ENCODE measurements around the gene KRTAP24-1. TPM values are rescaled to one million over a fixed set of nuclear protein-coding genes. Genes with fewer than 3 reads are reported as not detected.
A peak's percentile ranks its signal among the peaks of the same experiment; 100 is the strongest.

KRTAP24-1 gene
- polyA plus RNA-seq (2013, experiment 1 of 2): not detected
- not detected for polyA plus RNA-seq (2013, experiment 2 of 2)

- no peak within 1 kb of the TSS for H2BK12ac ChIP-seq (ENCODE audit: low read length)
Observed at GRCh38 chr21:30282850-30283249, at the start of gene KRTAP24-1. TSS of gene KRTAP24-1 (minus strand) at chr21:30282950. CDS start at chr21:30282932, 18 bp downstream.

GRCh38 chr21:30329203-30329875, 46.6 kb upstream of the KRTAP24-1 start:
- Histone ChIP-seq H3K4me3 (ENCODE audit: low read length in 2 of 2) (no peak overlapping the region), H3K4ac (ENCODE audit: low read length) (no peak overlapping the region), H3K23ac (ENCODE audit: low read depth, low read length, poor library complexity) (no peak overlapping the region), H3K9ac (ENCODE audit: low read depth, low read length, poor library complexity) (no peak overlapping the region), H2AFZ (ENCODE audit: low read length) (no peak overlapping the region), H3K79me1 (ENCODE audit: low read depth, low read length) (no peaks in the 10 kb centered on the region), H3K4me1 (ENCODE audit: control insufficient read depth in 2 of 2, insufficient read depth in 1 of 2, low read depth in 1 of 2, low read length in 2 of 2) (no peaks in the 10 kb centered on the region), H2BK15ac (ENCODE audit: low read length) (no peak overlapping the region), H4K8ac (ENCODE audit: low read depth, low read length) (no peak overlapping the region), H2BK12ac (ENCODE audit: low read length) (no peak overlapping the region), H3K18ac (ENCODE audit: low read length) (no peak overlapping the region), H3K27ac (replicated peaks; ENCODE audit: low read length) (no peak overlapping the region), H2BK5ac (ENCODE audit: low read length) (no peak overlapping the region), H3K27me3 (ENCODE audit: control insufficient read depth in 3 of 3, insufficient read depth in 3 of 3, low read depth in 1 of 3, low read length in 3 of 3) (no peaks in the 10 kb centered on the region), H4K91ac (ENCODE audit: low read depth, low read length, poor library complexity) (no peak overlapping the region), H3K4me2 (ENCODE audit: insufficient read depth, low read length, poor library complexity, severe bottlenecking) (no peak overlapping the region), H3K9me3 (replicated peaks in 1 of 2; ENCODE audit: control insufficient read depth in 2 of 2, insufficient read depth in 1 of 2, low read depth in 1 of 2, low read length in 2 of 2) (peaks cover 0 to 2% of the 10 kb centered on the region in 2 donors), H2BK120ac (ENCODE audit: low read depth, low read length) (no peak overlapping the region), H2AK5ac (ENCODE audit: low read depth, low read length) (no peak overlapping the region), H3K36me3 (replicated peaks in 1 of 2; ENCODE audit: control insufficient read depth in 2 of 2, insufficient read depth in 2 of 2, low read length in 2 of 2) (no peaks in the 10 kb centered on the region), H3K14ac (ENCODE audit: low read length) (no peak overlapping the region)
- WGBS, 2 donors (ENCODE audit: extremely low coverage in 2 of 2, insufficient read length in 2 of 2, insufficient replicate concordance in 1 of 2): no CpG with 5 or more reads among the region's 4 CpGs
- no peak for DNase-seq (ENCODE audit: low spot score)

More at GRCh38 chr21:30282850-30283249, at the start of gene KRTAP24-1:
- no peak within 1 kb of the TSS for H3K14ac ChIP-seq (ENCODE audit: low read length)
- H2BK120ac ChIP-seq (ENCODE audit: low read depth, low read length): no peak within 1 kb of the TSS
- H4K8ac ChIP-seq (ENCODE audit: low read depth, low read length): no peak within 1 kb of the TSS
- no peaks in the 10 kb centered on the region for H3K4me1 ChIP-seq (ENCODE audit: control insufficient read depth in 2 of 2, insufficient read depth in 1 of 2, low read depth in 1 of 2, low read length in 2 of 2)
- WGBS, 2 donors (ENCODE audit: extremely low coverage in 2 of 2, insufficient read length in 2 of 2, insufficient replicate concordance in 1 of 2): no CpG with 5 or more reads among the region's 3 CpGs
- no peak for DNase-seq (ENCODE audit: low spot score)
- no peaks in the 10 kb centered on the region for H3K36me3 ChIP-seq (replicated peaks in 1 of 2; ENCODE audit: control insufficient read depth in 2 of 2, insufficient read depth in 2 of 2, low read length in 2 of 2)
- H2AK5ac ChIP-seq (ENCODE audit: low read depth, low read length): no peak within 1 kb of the TSS
- no peak within 1 kb of the TSS for H2BK15ac ChIP-seq (ENCODE audit: low read length)
- H3K4ac ChIP-seq (ENCODE audit: low read length): no peak within 1 kb of the TSS
- H3K18ac ChIP-seq (ENCODE audit: low read length): peak within 1 kb of the TSS; percentile 44
- H2BK5ac ChIP-seq (ENCODE audit: low read length): no peak within 1 kb of the TSS
- H2AFZ ChIP-seq (ENCODE audit: low read length): no peak within 1 kb of the TSS
- H4K91ac ChIP-seq (ENCODE audit: low read depth, low read length, poor library complexity): no peak within 1 kb of the TSS
- no peak within 1 kb of the TSS for H3K4me2 ChIP-seq (ENCODE audit: insufficient read depth, low read length, poor library complexity, severe bottlenecking)
- H3K27ac ChIP-seq (replicated peaks; ENCODE audit: low read length): no peak within 1 kb of the TSS
- no peaks in the 10 kb centered on the region for H3K9me3 ChIP-seq (replicated peaks in 1 of 2; ENCODE audit: control insufficient read depth in 2 of 2, insufficient read depth in 1 of 2, low read depth in 1 of 2, low read length in 2 of 2)
- no peak within 1 kb of the TSS for H3K9ac ChIP-seq (ENCODE audit: low read depth, low read length, poor library complexity)
- H3K27me3 ChIP-seq (ENCODE audit: control insufficient read depth in 3 of 3, insufficient read depth in 3 of 3, low read depth in 1 of 3, low read length in 3 of 3): no peaks in the 10 kb centered on the region
- H3K23ac ChIP-seq (ENCODE audit: low read depth, low read length, poor library complexity): no peak within 1 kb of the TSS
- no peaks in the 10 kb centered on the region for H3K79me1 ChIP-seq (ENCODE audit: low read depth, low read length)
- no peak within 1 kb of the TSS for H3K4me3 ChIP-seq (ENCODE audit: low read length in 2 of 2)

- H3K4me1 ChIP-seq (ENCODE audit: control insufficient read depth in 2 of 2, insufficient read depth in 1 of 2, low read depth in 1 of 2, low read length in 2 of 2): no peaks in the 10 kb centered on the region
- no peak overlapping the region for H3K4me3 ChIP-seq (ENCODE audit: low read length in 2 of 2)
- H3K9me3 ChIP-seq (replicated peaks in 1 of 2; ENCODE audit: control insufficient read depth in 2 of 2, insufficient read depth in 1 of 2, low read depth in 1 of 2, low read length in 2 of 2): peaks cover 0 to 2% of the 10 kb centered on the region in 2 donors
- H3K36me3 ChIP-seq (replicated peaks in 1 of 2; ENCODE audit: control insufficient read depth in 2 of 2, insufficient read depth in 2 of 2, low read length in 2 of 2): no peaks in the 10 kb centered on the region
- no peak overlapping the region for H2AFZ ChIP-seq (ENCODE audit: low read length)
- H3K14ac ChIP-seq (ENCODE audit: low read length): no peak overlapping the region
- H2BK12ac ChIP-seq (ENCODE audit: low read length): no peak overlapping the region
- no peak for DNase-seq (ENCODE audit: low spot score)
- H2BK15ac ChIP-seq (ENCODE audit: low read length): no peak overlapping the region
- no peak overlapping the region for H4K8ac ChIP-seq (ENCODE audit: low read depth, low read length)
- no peak overlapping the region for H3K27ac ChIP-seq (replicated peaks; ENCODE audit: low read length)
- no peaks in the 10 kb centered on the region for H3K79me1 ChIP-seq (ENCODE audit: low read depth, low read length)
- no peak overlapping the region for H2BK5ac ChIP-seq (ENCODE audit: low read length)
- H4K91ac ChIP-seq (ENCODE audit: low read depth, low read length, poor library complexity): no peak overlapping the region
- H3K4me2 ChIP-seq (ENCODE audit: insufficient read depth, low read length, poor library complexity, severe bottlenecking): no peak overlapping the region
- H3K27me3 ChIP-seq (ENCODE audit: control insufficient read depth in 3 of 3, insufficient read depth in 3 of 3, low read depth in 1 of 3, low read length in 3 of 3): no peaks in the 10 kb centered on the region
- no peak overlapping the region for H3K9ac ChIP-seq (ENCODE audit: low read depth, low read length, poor library complexity)
- no peak overlapping the region for H3K23ac ChIP-seq (ENCODE audit: low read depth, low read length, poor library complexity)
- H2BK120ac ChIP-seq (ENCODE audit: low read depth, low read length): no peak overlapping the region
- no peak overlapping the region for H3K4ac ChIP-seq (ENCODE audit: low read length)
- no peak overlapping the region for H2AK5ac ChIP-seq (ENCODE audit: low read depth, low read length)
- no peak overlapping the region for H3K18ac ChIP-seq (ENCODE audit: low read length)
Observed at GRCh38 chr21:30326390-30326789, 43.6 kb upstream of the KRTAP24-1 start.

GRCh38 chr21:30320215-30320614, 37.5 kb upstream of the KRTAP24-1 start, which contains the start of gene KRTAP26-1:
TSS of gene KRTAP26-1 (minus strand) at chr21:30320315. CDS start at chr21:30320035, 280 bp downstream.
- Histone ChIP-seq H2BK120ac (ENCODE audit: low read depth, low read length) (no peak within 1 kb of the TSS), H3K18ac (ENCODE audit: low read length) (peak within 1 kb of the TSS; percentile 15)

More at GRCh38 chr21:30320215-30320614, 37.5 kb upstream of the KRTAP24-1 start, which contains the start of gene KRTAP26-1:
- Histone ChIP-seq H3K9ac (ENCODE audit: low read depth, low read length, poor library complexity) (no peak within 1 kb of the TSS), H3K79me1 (ENCODE audit: low read depth, low read length) (no peaks in the 10 kb centered on the region), H3K14ac (ENCODE audit: low read length) (no peak within 1 kb of the TSS), H2AFZ (ENCODE audit: low read length) (no peak within 1 kb of the TSS), H4K91ac (ENCODE audit: low read depth, low read length, poor library complexity) (no peak within 1 kb of the TSS), H4K8ac (ENCODE audit: low read depth, low read length) (no peak within 1 kb of the TSS), H3K4me3 (ENCODE audit: low read length in 2 of 2) (no peak within 1 kb of the TSS), H2BK12ac (ENCODE audit: low read length) (no peak within 1 kb of the TSS), H3K4ac (ENCODE audit: low read length) (no peak within 1 kb of the TSS), H3K23ac (ENCODE audit: low read depth, low read length, poor library complexity) (no peak within 1 kb of the TSS), H2BK15ac (ENCODE audit: low read length) (no peak within 1 kb of the TSS), H3K27ac (replicated peaks; ENCODE audit: low read length) (no peak within 1 kb of the TSS), H3K27me3 (ENCODE audit: control insufficient read depth in 3 of 3, insufficient read depth in 3 of 3, low read depth in 1 of 3, low read length in 3 of 3) (no peaks in the 10 kb centered on the region), H3K36me3 (replicated peaks in 1 of 2; ENCODE audit: control insufficient read depth in 2 of 2, insufficient read depth in 2 of 2, low read length in 2 of 2) (no peaks in the 10 kb centered on the region), H2AK5ac (ENCODE audit: low read depth, low read length) (no peak within 1 kb of the TSS), H3K4me1 (ENCODE audit: control insufficient read depth in 2 of 2, insufficient read depth in 1 of 2, low read depth in 1 of 2, low read length in 2 of 2) (no peaks in the 10 kb centered on the region), H2BK5ac (ENCODE audit: low read length) (no peak within 1 kb of the TSS), H3K9me3 (replicated peaks in 1 of 2; ENCODE audit: control insufficient read depth in 2 of 2, insufficient read depth in 1 of 2, low read depth in 1 of 2, low read length in 2 of 2) (no peaks in the 10 kb centered on the region), H3K4me2 (ENCODE audit: insufficient read depth, low read length, poor library complexity, severe bottlenecking) (no peak within 1 kb of the TSS)
- WGBS, 2 donors (ENCODE audit: extremely low coverage in 2 of 2, insufficient read length in 2 of 2, insufficient replicate concordance in 1 of 2): no CpG with 5 or more reads among the region's 2 CpGs
- DNase-seq (ENCODE audit: low spot score): no peak
